ENCODE data around the gene PCDH7. TPM values are rescaled to one million over a fixed set of nuclear protein-coding genes. Genes with fewer than 3 reads are reported as not detected.
A peak's percentile ranks its signal among the peaks of the same experiment; 100 is the strongest.

The PCDH7 gene, protein sequence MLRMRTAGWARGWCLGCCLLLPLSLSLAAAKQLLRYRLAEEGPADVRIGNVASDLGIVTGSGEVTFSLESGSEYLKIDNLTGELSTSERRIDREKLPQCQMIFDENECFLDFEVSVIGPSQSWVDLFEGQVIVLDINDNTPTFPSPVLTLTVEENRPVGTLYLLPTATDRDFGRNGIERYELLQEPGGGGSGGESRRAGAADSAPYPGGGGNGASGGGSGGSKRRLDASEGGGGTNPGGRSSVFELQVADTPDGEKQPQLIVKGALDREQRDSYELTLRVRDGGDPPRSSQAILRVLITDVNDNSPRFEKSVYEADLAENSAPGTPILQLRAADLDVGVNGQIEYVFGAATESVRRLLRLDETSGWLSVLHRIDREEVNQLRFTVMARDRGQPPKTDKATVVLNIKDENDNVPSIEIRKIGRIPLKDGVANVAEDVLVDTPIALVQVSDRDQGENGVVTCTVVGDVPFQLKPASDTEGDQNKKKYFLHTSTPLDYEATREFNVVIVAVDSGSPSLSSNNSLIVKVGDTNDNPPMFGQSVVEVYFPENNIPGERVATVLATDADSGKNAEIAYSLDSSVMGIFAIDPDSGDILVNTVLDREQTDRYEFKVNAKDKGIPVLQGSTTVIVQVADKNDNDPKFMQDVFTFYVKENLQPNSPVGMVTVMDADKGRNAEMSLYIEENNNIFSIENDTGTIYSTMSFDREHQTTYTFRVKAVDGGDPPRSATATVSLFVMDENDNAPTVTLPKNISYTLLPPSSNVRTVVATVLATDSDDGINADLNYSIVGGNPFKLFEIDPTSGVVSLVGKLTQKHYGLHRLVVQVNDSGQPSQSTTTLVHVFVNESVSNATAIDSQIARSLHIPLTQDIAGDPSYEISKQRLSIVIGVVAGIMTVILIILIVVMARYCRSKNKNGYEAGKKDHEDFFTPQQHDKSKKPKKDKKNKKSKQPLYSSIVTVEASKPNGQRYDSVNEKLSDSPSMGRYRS (N-terminal part only)
- total RNA-seq (2021) = 16.8 and 18.0 TPM in 2 replicates
- long read RNA-seq, full-length matches to known transcripts = 8 of 9 reads
- long read RNA-seq, partial matches to known transcripts = 0 of 9 reads
- long read RNA-seq, other reads (novel, unspliced or antisense) = 1 of 9 reads

DNA sequence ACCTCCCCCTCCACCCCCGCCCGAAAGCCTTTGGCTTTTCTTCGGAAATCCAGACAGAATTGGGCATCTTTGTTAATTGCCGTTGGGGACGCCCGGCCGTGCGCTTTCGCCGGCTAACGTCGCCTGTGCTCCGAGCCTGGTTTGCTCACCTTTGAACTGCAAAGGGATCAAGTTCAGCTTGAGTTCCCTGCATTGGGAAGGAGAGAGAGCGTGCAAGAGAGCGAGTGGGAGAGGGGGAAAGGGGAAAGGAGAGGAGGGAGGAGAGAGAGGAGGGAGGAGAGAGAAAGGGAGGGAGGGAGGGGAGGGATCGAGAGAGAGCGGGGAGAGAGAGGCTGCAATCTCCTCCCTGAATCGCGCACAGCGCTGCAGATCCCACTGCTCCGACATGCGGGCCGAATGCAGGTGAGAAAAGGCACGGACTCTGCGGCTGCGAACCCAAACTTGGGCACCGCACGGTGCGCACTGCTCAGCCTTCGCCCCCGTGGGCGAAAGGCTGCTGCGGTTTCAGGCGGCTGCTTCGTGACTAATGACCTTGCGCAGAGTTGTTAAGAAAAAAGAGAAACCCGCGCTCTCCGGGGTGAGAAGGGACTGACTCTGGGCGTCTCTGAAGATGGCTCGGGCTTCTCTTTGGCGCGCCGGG is at the start of gene PCDH7:
Gene PCDH7 (plus strand): TSS at position 349 of the 640 bp plus-strand sequence. CDS start 1,054 bp downstream, outside the sequence.
- no peak within 1 kb of the TSS for H3K4ac ChIP-seq (ENCODE audit: low read depth, low read length)
- peak; percentile 71 for DNase-seq
- no peak within 1 kb of the TSS for H3K27ac ChIP-seq (ENCODE audit: insufficient read length, low read depth, low read length)
- H2BK20ac ChIP-seq (ENCODE audit: low read depth, low read length, poor library complexity, severe bottlenecking) = no peak within 1 kb of the TSS
- H4K8ac ChIP-seq (replicated peaks; ENCODE audit: insufficient read length, low read depth, low read length) = no peak within 1 kb of the TSS
- Mint-ChIP-seq H3K27ac (peak within 1 kb of the TSS in 2 of 3 experiments; percentile 33 to 94; a peak in 5 of 7 replicates), H3K27me3 (ENCODE audit: low read depth) (peaks cover 62% of the 10 kb centered on the region), H3K9me3 (no peaks in the 10 kb centered on the region; a peak in 2 of 5 replicates), H3K4me1 (peaks cover 40 to 42% of the 10 kb centered on the region in 2 experiments), H3K4me3 (peak within 1 kb of the TSS; percentile 90 to 100), H3K36me3 (ENCODE audit: insufficient read depth in 1 of 3, low read depth in 3 of 3) (peaks cover 0 to 22% (median 17%) of the 10 kb centered on the region in 3 experiments; a peak in 6 of 7 replicates)
- H3K9ac ChIP-seq (ENCODE audit: extremely low read depth, insufficient read length, low read length) = peak within 1 kb of the TSS; percentile 8
- no peak within 1 kb of the TSS for H3K56ac ChIP-seq (ENCODE audit: insufficient read length, low read depth, low read length)
- no peak within 1 kb of the TSS for H2AK5ac ChIP-seq (ENCODE audit: insufficient read length, low read length)
- no peak within 1 kb of the TSS for H4K91ac ChIP-seq (ENCODE audit: insufficient read length, low read depth, low read length)
- H3K23ac ChIP-seq (ENCODE audit: insufficient read length, low read depth, low read length) = no peak within 1 kb of the TSS
- peaks cover 23% of the 10 kb centered on the region for H3K27me3 ChIP-seq (ENCODE audit: insufficient read depth, low read length)
- H4K20me1 ChIP-seq (ENCODE audit: control insufficient read depth, insufficient read depth, insufficient read length) = peaks cover 6% of the 10 kb centered on the region
- H2AFZ ChIP-seq (ENCODE audit: low read length) = peak within 1 kb of the TSS; percentile 1
- no peak within 1 kb of the TSS for H2BK120ac ChIP-seq (ENCODE audit: low read depth, low read length, poor library complexity, severe bottlenecking)
- WGBS (ENCODE audit: extremely low coverage, insufficient read length, low lambda C conversion rate) = no CpG with 5 or more reads among the region's 44 CpGs
- H3K14ac ChIP-seq (ENCODE audit: insufficient read depth, low read length) = no peak within 1 kb of the TSS
- no peaks in the 10 kb centered on the region for H3K9me3 ChIP-seq (ENCODE audit: control insufficient read depth, low read depth, low read length)
- H2BK12ac ChIP-seq (ENCODE audit: insufficient read length, low read depth, low read length) = no peak within 1 kb of the TSS
- no peak within 1 kb of the TSS for H3T11ph ChIP-seq (ENCODE audit: low read length)
- H2BK5ac ChIP-seq (ENCODE audit: insufficient read length, low read length) = no peak within 1 kb of the TSS
- H3K23me2 ChIP-seq (ENCODE audit: insufficient read length, low read depth, low read length, poor library complexity, severe bottlenecking) = peaks cover 54% of the 10 kb centered on the region
- H2BK15ac ChIP-seq (ENCODE audit: low read depth, low read length) = no peak within 1 kb of the TSS
- H4K5ac ChIP-seq (ENCODE audit: insufficient read length, low read depth, low read length) = no peak within 1 kb of the TSS
- H3K18ac ChIP-seq (ENCODE audit: insufficient read length, low read depth, low read length) = no peak within 1 kb of the TSS
- TF ChIP-seq, protein P1, sequence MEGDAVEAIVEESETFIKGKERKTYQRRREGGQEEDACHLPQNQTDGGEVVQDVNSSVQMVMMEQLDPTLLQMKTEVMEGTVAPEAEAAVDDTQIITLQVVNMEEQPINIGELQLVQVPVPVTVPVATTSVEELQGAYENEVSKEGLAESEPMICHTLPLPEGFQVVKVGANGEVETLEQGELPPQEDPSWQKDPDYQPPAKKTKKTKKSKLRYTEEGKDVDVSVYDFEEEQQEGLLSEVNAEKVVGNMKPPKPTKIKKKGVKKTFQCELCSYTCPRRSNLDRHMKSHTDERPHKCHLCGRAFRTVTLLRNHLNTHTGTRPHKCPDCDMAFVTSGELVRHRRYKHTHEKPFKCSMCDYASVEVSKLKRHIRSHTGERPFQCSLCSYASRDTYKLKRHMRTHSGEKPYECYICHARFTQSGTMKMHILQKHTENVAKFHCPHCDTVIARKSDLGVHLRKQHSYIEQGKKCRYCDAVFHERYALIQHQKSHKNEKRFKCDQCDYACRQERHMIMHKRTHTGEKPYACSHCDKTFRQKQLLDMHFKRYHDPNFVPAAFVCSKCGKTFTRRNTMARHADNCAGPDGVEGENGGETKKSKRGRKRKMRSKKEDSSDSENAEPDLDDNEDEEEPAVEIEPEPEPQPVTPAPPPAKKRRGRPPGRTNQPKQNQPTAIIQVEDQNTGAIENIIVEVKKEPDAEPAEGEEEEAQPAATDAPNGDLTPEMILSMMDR (conservative IDR thresholded peaks at IDR 0.05) = no peak
- H3K79me2 ChIP-seq (ENCODE audit: insufficient read depth, low read length) = no peaks in the 10 kb centered on the region
- H3K4me2 ChIP-seq (ENCODE audit: insufficient read depth, insufficient read length, low read length) = peak within 1 kb of the TSS; percentile 58
- no peaks in the 10 kb centered on the region for H3K79me1 ChIP-seq (ENCODE audit: insufficient read depth, low read depth, low read length, poor library complexity, severe bottlenecking)
- H3K4me1 ChIP-seq (ENCODE audit: insufficient read depth, low read length) = 0 out of 2 replicates have a peak, but pooled peaks cover 3% of the 10 kb centered on the region

All from H9 (cell line).